CD14-positive monocyte (primary cell): ENCODE results near the gene RASGEF1B. TPM values are rescaled to one million over a fixed set of nuclear protein-coding genes. Genes with fewer than 3 reads are reported as not detected.

Experiments
- DNase-seq, 3 donors: peaks; one replicate each; pipeline ENCODE4 v3.0.0-alpha.2; 2011 to 2022
- H2AFZ ChIP-seq: 2 replicates; pipeline ENCODE4 v1.6.0; 2012; ENCODE audit warnings: mild to moderate bottlenecking, low read depth, low read length, inconsistent platforms; ENCODE audit not compliant: insufficient read depth, poor library complexity, severe bottlenecking
- H3K27ac ChIP-seq, 2 donors: 1 replicate in 1 of 2; 2 replicates in 1 of 2; pipeline ENCODE4 v1.5.1; 2012 to 2013; ENCODE audit warnings: low read length in 2 of 2, control low read depth in 1 of 2, inconsistent platforms in 1 of 2, low read depth in 1 of 2, mild to moderate bottlenecking in 1 of 2
- H3K27me3 ChIP-seq, 2 donors: one replicate each; pipeline versions ENCODE4 v1.6.0 to v1.6.1; 2011 to 2013; ENCODE audit warnings: low read length in 2 of 2; ENCODE audit not compliant: control insufficient read depth in 2 of 2, insufficient read depth in 2 of 2
- H3K36me3 ChIP-seq, 2 donors: replicated peaks in 1 of 2; 1 replicate in 1 of 2; 2 replicates in 1 of 2; pipeline versions ENCODE4 v1.5.1 to v1.6.1; 2012 to 2013; ENCODE audit warnings: low read length in 2 of 2, control low read depth in 1 of 2, inconsistent platforms in 1 of 2, mild to moderate bottlenecking in 1 of 2; ENCODE audit not compliant: insufficient read depth in 2 of 2, control insufficient read depth in 1 of 2
- H3K4me1 ChIP-seq, 2 donors: 1 replicate in 1 of 2; 2 replicates in 1 of 2; pipeline versions ENCODE4 v1.5.1 to v1.6.1; 2012 to 2013; ENCODE audit warnings: low read length in 2 of 2, control low read depth in 1 of 2, inconsistent platforms in 1 of 2, mild to moderate bottlenecking in 1 of 2, moderate library complexity in 1 of 2; ENCODE audit not compliant: insufficient read depth in 2 of 2, control insufficient read depth in 1 of 2
- H3K4me2 ChIP-seq: replicated peaks from 2 replicates; pipeline ENCODE3; 2012; ENCODE audit warnings: low read length, moderate library complexity, mild to moderate bottlenecking; ENCODE audit not compliant: poor library complexity, severe bottlenecking; ENCODE audit errors: extremely low read depth
- H3K4me3 ChIP-seq, 3 experiments: fragments of 200-600 bp in 1 of 3; sonication (generic) in 1 of 3; replicated peaks in 1 of 3; 1 replicate in 2 of 3; 2 replicates in 1 of 3; pipeline ENCODE4 v1.5.1; 2011 to 2013; ENCODE audit warnings: low read length in 3 of 3, mild to moderate bottlenecking in 3 of 3, control low read depth in 2 of 3, low read depth in 2 of 3, inconsistent platforms in 1 of 3, moderate library complexity in 1 of 3
- H3K79me2 ChIP-seq: 2 replicates; pipeline ENCODE4 v1.6.0; 2012; ENCODE audit warnings: mild to moderate bottlenecking, control low read depth, inconsistent platforms, low read length, moderate library complexity; ENCODE audit not compliant: insufficient read depth
- H3K9ac ChIP-seq: 2 replicates; pipeline ENCODE4 v1.6.0; 2017; ENCODE audit warnings: low read length, mild to moderate bottlenecking; ENCODE audit not compliant: insufficient read depth, poor library complexity, severe bottlenecking
- H3K9me3 ChIP-seq, 2 donors: replicated peaks in 1 of 2; 1 replicate in 1 of 2; 2 replicates in 1 of 2; pipeline versions ENCODE4 v1.5.1 to v1.6.1; 2012 to 2013; ENCODE audit warnings: low read length in 2 of 2, control low read depth in 1 of 2; ENCODE audit not compliant: control insufficient read depth in 1 of 2, insufficient read depth in 1 of 2
- H4K20me1 ChIP-seq: 2 replicates; pipeline ENCODE4 v1.6.0; 2012; ENCODE audit warnings: mild to moderate bottlenecking, low read length, control low read depth, moderate library complexity; ENCODE audit not compliant: insufficient read depth
- H3K27ac Mint-ChIP-seq, 7 donors: one replicate each; pipeline ENCODE4 v1.8.0; 2020; ENCODE audit warnings: mild to moderate bottlenecking in 7 of 7, mixed read lengths in 7 of 7, moderate library complexity in 6 of 7, inconsistent platforms in 2 of 7
- H3K27me3 Mint-ChIP-seq, 3 donors: one replicate each; pipeline ENCODE4 v1.8.0; 2021 to 2022; ENCODE audit warnings: low read depth in 3 of 3, mild to moderate bottlenecking in 3 of 3, mixed read lengths in 3 of 3, moderate library complexity in 3 of 3, inconsistent platforms in 1 of 3
- H3K36me3 Mint-ChIP-seq, 2 donors: one replicate each; pipeline ENCODE4 v1.8.0; 2020; ENCODE audit warnings: mixed read lengths in 2 of 2, inconsistent platforms in 1 of 2, mild to moderate bottlenecking in 1 of 2
- H3K4me1 Mint-ChIP-seq: one replicate; pipeline ENCODE4 v1.8.0; 2020; ENCODE audit warnings: mild to moderate bottlenecking, mixed read lengths
- H3K4me3 Mint-ChIP-seq, 2 donors: one replicate each; pipeline ENCODE4 v1.8.0; 2020; ENCODE audit warnings: mild to moderate bottlenecking in 2 of 2, mixed read lengths in 2 of 2, moderate library complexity in 1 of 2
- H3K9me3 Mint-ChIP-seq, 7 donors: one replicate each; pipeline ENCODE4 v1.8.0; 2020 to 2022; ENCODE audit warnings: mixed read lengths in 7 of 7, mild to moderate bottlenecking in 6 of 7, moderate library complexity in 6 of 7, inconsistent platforms in 2 of 7
- CTCF ChIP-seq: fragments of 200-600 bp; IDR thresholded peaks from one replicate; pipeline ENCODE4 v1.8.0; 2022; ENCODE audit warnings: antibody characterized with exemption, mild to moderate bottlenecking
- WGBS: methylation state at CpG from one replicate; pipeline ENCODE4 v1.1.5; 2013; ENCODE audit warnings: missing lambda C conversion rate; ENCODE audit not compliant: insufficient coverage; 5-methylcytosine and 5-hydroxymethylcytosine counted together
- intact Hi-C, 2 donors: fragments of 100-400 bp; cut with micrococcal nuclease; formaldehyde crosslinking; loops; one replicate each; pipeline versions ENCODE4 v1.15.0 to v1.15.1; 2023
- polyA plus RNA-seq, 3 donors: library from polyadenylated mRNA; depleted of rRNA in 1 of 3; unstranded in 2 of 3; stranded (reverse) in 1 of 3; fragments of 300-500 nt in 2 of 3; fragments of >200 nt in 1 of 3; fragmentation: Illumina TruSeq in 2 of 3; gene quantifications; 1 replicate in 2 of 3; 2 replicates in 1 of 3; pipeline ENCODE4 v1.2.3, GENCODE V29; 2012 to 2021

Gene RASGEF1B
- polyA plus RNA-seq, 3 donors = 20.3 to 76.9 (median 36.6) TPM

- no CpG with 5 or more reads among the region's 2 CpGs for WGBS
- no peak overlapping the region for H3K4me3 Mint-ChIP-seq
- peaks cover 18% of the 10 kb centered on the region for H3K4me1 Mint-ChIP-seq
Measured at GRCh38 chr4:81389720-81390119, 82.0 kb downstream of the RASGEF1B start.

GRCh38 chr4:81380437-81380836 is 91.3 kb downstream of the RASGEF1B start:
- Histone ChIP-seq H3K27me3 (no peaks in the 10 kb centered on the region), H3K4me1 (no peaks in the 10 kb centered on the region), H3K27ac (no peak overlapping the region), H3K79me2 (no peaks in the 10 kb centered on the region), H2AFZ (no peak overlapping the region), H3K4me3 (no peak overlapping the region), H3K9ac (no peak overlapping the region), H3K9me3 (no peaks in the 10 kb centered on the region), H3K4me2 (no peak overlapping the region), H3K36me3 (no peaks in the 10 kb centered on the region), H4K20me1 (no peaks in the 10 kb centered on the region)
- Mint-ChIP-seq H3K4me3 (no peak overlapping the region), H3K27me3 (peaks cover 0 to 3% (median 1%) of the 10 kb centered on the region in 3 donors), H3K27ac (no peak overlapping the region), H3K9me3 (peaks cover 0 to 5% (median 0%) of the 10 kb centered on the region in 7 donors), H3K4me1 (no peaks in the 10 kb centered on the region), H3K36me3 (no peaks in the 10 kb centered on the region)
- intact Hi-C loops = no loop called here
- DNase-seq = no peak
- no peak for TF ChIP-seq CTCF
- WGBS = no CpG with 5 or more reads among the region's 2 CpGs

More at GRCh38 chr4:81389720-81390119, 82.0 kb downstream of the RASGEF1B start:
- no peaks in the 10 kb centered on the region for H3K9me3 ChIP-seq
- Mint-ChIP-seq H3K27ac (peak overlapping the region in 1 of 7 donors; percentile 42), H3K36me3 (no peaks in the 10 kb centered on the region), H3K27me3 (no peaks in the 10 kb centered on the region), H3K9me3 (peaks cover 4 to 17% (median 9%) of the 10 kb centered on the region in 7 donors)
- H4K20me1 ChIP-seq = no peaks in the 10 kb centered on the region
- no peaks in the 10 kb centered on the region for H3K27me3 ChIP-seq
- H3K4me3 ChIP-seq = no peak overlapping the region
- TF ChIP-seq CTCF = no peak
- H3K36me3 ChIP-seq = no peaks in the 10 kb centered on the region
- no peaks in the 10 kb centered on the region for H3K79me2 ChIP-seq
- H3K9ac ChIP-seq = no peak overlapping the region
- H3K4me1 ChIP-seq = peaks cover 9 to 21% of the 10 kb centered on the region in 2 donors
- no peak overlapping the region for H3K4me2 ChIP-seq
- H3K27ac ChIP-seq = no peak overlapping the region
- intact Hi-C loops = no loop called here
- peak overlapping the region; percentile 25 for H2AFZ ChIP-seq
- DNase-seq = peak in 1 of 3 donors; percentile 17
